Inferior parietal cortex (tissue), 1 donor: ENCODE measurements around the gene KCTD17.

Experiments used
- DNase-seq: peaks from one replicate; pipeline ENCODE4 v3.0.0-alpha.2; 2016; ENCODE audit errors: extremely low spot score

Gene KCTD17

GRCh38 chr22:37051391-37052385 is at the start of gene KCTD17:
TSS of gene KCTD17 (plus strand) at chr22:37051742. CDS start at chr22:37051761, 19 bp downstream.
- peak; percentile 62 for DNase-seq

- no peak for DNase-seq
These were observed 49.7 kb upstream of the KCTD17 start for GRCh38 chr22:37001826-37002225.

- no peak for DNase-seq
These were observed 48.9 kb upstream of the KCTD17 start for GRCh38 chr22:37002633-37003032.

GRCh38 chr22:37007651-37008050 is 43.9 kb upstream of the KCTD17 start:
- DNase-seq = no peak

- no peak for DNase-seq
These were observed 43.2 kb upstream of the KCTD17 start for GRCh38 chr22:37008365-37008764.

GRCh38 chr22:37009490-37009889 is 42.1 kb upstream of the KCTD17 start:
- no peak for DNase-seq

- no peak for DNase-seq
These were observed 41.4 kb upstream of the KCTD17 start for GRCh38 chr22:37010174-37010573.

GRCh38 chr22:37010976-37011375 is 40.6 kb upstream of the KCTD17 start:
- no peak for DNase-seq

GRCh38 chr22:37011472-37011871 is 40.1 kb upstream of the KCTD17 start:
- no peak for DNase-seq

- DNase-seq = no peak
These were observed 39.2 kb upstream of the KCTD17 start for GRCh38 chr22:37012262-37012904.

- DNase-seq = no peak
These were observed 38.6 kb upstream of the KCTD17 start for GRCh38 chr22:37012956-37013355.

- DNase-seq = no peak
These were observed 37.1 kb upstream of the KCTD17 start for GRCh38 chr22:37014415-37014806.

- no peak for DNase-seq
These were observed 36.5 kb upstream of the KCTD17 start for GRCh38 chr22:37014835-37015586.

GRCh38 chr22:37015587-37015878 is 36.0 kb upstream of the KCTD17 start:
- no peak for DNase-seq

- no peak for DNase-seq
These were observed 35.2 kb upstream of the KCTD17 start for GRCh38 chr22:37016134-37016910.

- no peak for DNase-seq
These were observed 34.2 kb upstream of the KCTD17 start for GRCh38 chr22:37017356-37017755.

GRCh38 chr22:37018086-37018814 is 33.3 kb upstream of the KCTD17 start:
- DNase-seq = no peak

- peak; percentile 14 for DNase-seq
These were observed 32.7 kb upstream of the KCTD17 start for GRCh38 chr22:37018815-37019308.

- DNase-seq = peak; percentile 64
These were observed 32.0 kb upstream of the KCTD17 start, which contains the start of the genes MPST and TST for GRCh38 chr22:37019309-37020191. TSS of gene MPST (plus strand) at chr22:37019742. CDS start at chr22:37019837, 95 bp downstream. TSS of gene TST (minus strand) at chr22:37019447. CDS start at chr22:37018732, 715 bp downstream.

GRCh38 chr22:37020192-37020479 is 31.4 kb upstream of the KCTD17 start:
- DNase-seq = peak; percentile 22
